Epithelial cell of proximal tubule (primary cell): ENCODE data around the gene PPP1R36. TPM values are rescaled to one million over a fixed set of nuclear protein-coding genes. Genes with fewer than 3 reads are reported as not detected.
"Not testable (repeated sequence)": the region's sequence is repeated elsewhere in the genome, so short reads cannot be mapped to it uniquely, and the experiment has no call there.

Experiments
- DNase-seq: peaks from one replicate; pipeline ENCODE4 v3.0.0-alpha.2; 2011; ENCODE audit warnings: low read depth
- H3K4me3 ChIP-seq: 2 replicates; pipeline ENCODE4 v1.5.1; 2011; ENCODE audit warnings: low read depth, mild to moderate bottlenecking, low read length
- total RNA-seq: library from RNA; depleted of rRNA; stranded (reverse); fragments of >200 nt; gene quantifications from 2 replicates; pipeline ENCODE4 v1.2.3, GENCODE V29; 2015
- TF ChIP-seq, protein P1 (sequence below): conservative IDR thresholded peaks from 2 replicates; pipeline ENCODE4 v1.5.1; 2012; ENCODE audit warnings: low read depth, mild to moderate bottlenecking, low read length

PPP1R36 gene
- total RNA-seq, 1 donor from 2014 or later, result 0.12 TPM

DNA sequence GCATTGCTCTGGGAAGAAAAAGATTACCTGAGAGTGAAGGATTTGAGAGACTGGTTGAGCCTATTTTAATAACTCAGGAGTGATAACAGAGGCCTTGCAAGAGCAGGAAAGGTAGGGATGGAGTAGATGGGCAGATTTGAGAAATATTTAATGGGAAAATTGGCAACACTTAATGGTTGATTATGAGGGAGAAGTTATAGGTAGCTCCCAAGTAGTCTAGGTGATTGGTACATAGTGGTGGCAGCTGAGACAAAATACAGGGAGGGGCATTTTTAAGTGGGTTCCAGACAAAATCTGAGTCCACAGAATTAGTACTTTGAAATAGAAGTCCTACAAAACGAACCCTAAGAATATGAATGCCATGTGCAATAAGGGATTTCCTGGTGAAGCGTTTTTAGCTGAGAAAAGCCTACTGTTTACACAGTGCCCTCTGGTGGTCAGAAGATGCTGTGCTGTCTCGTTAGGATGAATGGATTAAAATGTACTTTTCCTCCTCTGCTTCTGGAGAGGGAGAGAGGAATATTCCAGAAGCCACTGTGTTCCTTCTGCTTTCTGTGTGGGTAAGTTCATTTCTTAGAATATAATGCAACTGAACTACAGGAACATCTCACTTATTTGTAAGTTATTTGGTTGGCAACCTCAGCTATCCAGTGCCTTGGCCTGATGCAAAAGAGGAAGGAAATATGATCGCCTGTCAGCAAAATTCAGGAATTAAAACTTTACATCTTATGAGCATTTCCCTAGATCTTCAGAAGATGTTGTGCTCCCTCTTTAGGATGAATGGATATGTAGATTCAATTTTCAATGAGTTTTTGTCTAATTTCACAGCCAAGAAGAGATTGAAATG, 38.7 kb upstream of the PPP1R36 start:
- TF ChIP-seq, protein P1, sequence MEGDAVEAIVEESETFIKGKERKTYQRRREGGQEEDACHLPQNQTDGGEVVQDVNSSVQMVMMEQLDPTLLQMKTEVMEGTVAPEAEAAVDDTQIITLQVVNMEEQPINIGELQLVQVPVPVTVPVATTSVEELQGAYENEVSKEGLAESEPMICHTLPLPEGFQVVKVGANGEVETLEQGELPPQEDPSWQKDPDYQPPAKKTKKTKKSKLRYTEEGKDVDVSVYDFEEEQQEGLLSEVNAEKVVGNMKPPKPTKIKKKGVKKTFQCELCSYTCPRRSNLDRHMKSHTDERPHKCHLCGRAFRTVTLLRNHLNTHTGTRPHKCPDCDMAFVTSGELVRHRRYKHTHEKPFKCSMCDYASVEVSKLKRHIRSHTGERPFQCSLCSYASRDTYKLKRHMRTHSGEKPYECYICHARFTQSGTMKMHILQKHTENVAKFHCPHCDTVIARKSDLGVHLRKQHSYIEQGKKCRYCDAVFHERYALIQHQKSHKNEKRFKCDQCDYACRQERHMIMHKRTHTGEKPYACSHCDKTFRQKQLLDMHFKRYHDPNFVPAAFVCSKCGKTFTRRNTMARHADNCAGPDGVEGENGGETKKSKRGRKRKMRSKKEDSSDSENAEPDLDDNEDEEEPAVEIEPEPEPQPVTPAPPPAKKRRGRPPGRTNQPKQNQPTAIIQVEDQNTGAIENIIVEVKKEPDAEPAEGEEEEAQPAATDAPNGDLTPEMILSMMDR, result peak; percentile 86
- H3K4me3 ChIP-seq, result no peak overlapping the region
- DNase-seq, result no peak

DNA sequence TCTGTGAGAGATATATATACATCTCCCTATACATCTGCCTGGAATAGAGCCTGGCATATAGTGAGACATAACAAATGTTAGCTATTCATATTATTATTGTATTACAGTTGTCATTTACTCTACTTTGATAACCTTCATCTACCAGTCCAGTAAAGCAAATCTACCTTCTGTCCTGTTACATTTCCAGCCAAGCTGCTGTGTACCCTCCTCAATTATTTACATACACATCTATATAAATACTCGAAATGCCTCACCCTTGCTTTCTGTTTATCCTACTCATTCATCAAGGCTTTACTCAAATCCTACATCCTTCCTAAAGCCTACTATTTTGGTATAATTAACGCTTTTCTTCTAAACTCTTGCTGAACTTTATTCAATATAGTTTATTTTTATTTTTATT, 36.5 kb upstream of the PPP1R36 start:
- TF ChIP-seq, protein P1, result no peak
- no peak for DNase-seq
- no peak overlapping the region for H3K4me3 ChIP-seq

DNA sequence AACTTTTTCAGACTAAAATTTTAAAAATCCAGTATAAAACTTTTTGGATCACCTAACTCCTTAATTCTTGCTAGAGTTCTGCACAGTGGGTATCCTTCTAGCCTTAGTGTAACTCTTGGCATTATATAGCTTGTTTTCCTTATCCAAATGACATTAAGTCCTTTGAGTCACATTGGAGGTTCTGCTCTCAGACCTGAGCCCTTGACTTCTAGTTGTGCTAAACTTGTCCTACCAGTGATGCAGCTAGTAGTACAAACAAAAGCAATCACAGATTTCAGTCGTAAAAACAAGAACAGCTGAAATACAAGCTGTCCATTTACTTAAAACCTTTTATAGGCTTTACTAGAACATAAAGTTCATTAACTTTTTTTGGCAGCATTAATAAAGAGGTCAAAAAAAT, 34.7 kb upstream of the PPP1R36 start:
- TF ChIP-seq, protein P1, result no peak
- DNase-seq, result no peak
- H3K4me3 ChIP-seq, result no peak overlapping the region

DNA sequence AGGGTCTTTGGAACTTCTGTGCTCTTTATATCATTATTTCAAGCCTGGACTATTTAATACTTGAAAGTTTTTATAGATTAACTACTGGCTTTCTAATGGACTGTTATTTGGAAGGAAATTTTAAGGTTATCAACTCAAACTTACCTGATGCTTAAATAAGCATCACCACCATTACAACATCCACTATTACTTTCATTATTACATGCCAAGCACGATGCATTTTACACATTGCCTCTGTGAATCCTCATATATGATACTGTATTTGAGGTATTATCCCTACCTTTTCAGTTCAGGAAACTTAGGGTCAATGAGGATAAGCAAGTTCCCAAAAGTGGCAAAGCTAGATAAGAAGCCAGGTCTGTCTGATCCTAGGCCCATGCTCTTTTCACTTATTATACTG, 32.8 kb upstream of the PPP1R36 start:
- TF ChIP-seq, protein P1, result no peak
- H3K4me3 ChIP-seq, result no peak overlapping the region
- no peak for DNase-seq

DNA sequence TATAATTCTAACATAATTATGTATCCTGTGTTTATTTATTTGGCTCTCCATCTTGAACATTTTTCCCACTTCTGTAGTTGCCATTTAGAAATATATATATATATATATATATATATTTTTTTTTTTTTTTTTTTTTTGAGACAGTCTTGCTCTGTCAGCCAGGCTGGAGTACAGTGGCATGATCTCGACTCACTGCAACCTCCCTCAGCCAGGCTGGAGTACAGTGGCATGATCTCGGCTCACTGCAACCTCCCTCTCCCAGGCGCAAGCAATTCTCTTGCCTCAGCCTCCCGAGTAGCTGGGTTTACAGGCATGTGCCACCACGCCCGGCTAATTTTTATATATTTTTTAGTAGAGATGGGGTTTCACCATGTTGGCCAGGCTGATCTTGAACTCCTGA, 32.1 kb upstream of the PPP1R36 start:
- H3K4me3 ChIP-seq, DNase-seq: not testable (repeated sequence)

DNA sequence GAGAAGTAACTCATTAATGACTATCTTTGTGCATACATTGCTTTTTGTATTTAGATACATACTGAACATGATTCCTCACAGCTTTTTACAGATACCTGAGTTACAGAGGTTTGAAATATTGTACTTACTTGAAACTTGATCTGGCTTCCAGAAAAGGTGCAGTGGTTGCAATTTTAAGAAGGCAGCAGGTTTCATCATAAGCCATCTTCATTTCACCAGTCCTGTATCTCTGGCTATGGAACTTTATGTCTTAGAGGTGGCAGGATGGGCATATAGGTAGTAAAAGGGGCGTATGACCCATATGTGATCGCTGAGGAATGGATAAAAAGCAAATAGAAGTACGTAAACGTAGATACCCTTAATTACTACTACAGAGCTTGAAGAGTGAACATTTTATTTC, 31.5 kb upstream of the PPP1R36 start:
- no peak overlapping the region for H3K4me3 ChIP-seq
- DNase-seq, result no peak
- TF ChIP-seq, protein P1, result no peak

DNA sequence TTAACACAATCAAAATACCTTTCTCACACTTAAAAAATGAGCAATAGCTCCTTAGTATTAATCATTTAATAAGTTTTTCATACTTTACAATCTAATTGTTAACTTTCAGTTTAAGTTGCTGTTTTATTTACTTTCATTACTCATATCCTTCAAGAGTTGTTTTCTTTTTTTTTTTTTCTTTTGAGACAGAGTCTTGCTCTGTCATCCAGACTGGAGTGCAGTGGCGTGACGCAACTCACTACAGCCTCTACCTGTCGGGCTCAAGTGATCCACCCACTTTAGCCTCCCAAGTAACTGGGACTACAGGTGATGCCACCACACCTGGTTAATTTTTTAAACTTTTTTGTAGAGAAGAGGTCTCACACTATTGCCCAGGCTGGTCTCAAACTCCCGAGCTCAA, 29.1 kb upstream of the PPP1R36 start:
- no peak overlapping the region for H3K4me3 ChIP-seq
- DNase-seq, result no peak
- TF ChIP-seq, protein P1, result no peak
